Keratinocyte (primary cell): ENCODE data around the gene PTP4A2. TPM values are rescaled to one million over a fixed set of nuclear protein-coding genes. Genes with fewer than 3 reads are reported as not detected.

Source experiments
- DNase-seq: peaks from one replicate; pipeline ENCODE4 v3.0.0-alpha.2; 2011; ENCODE audit warnings: low read depth, missing footprints, low spot score
- FAIRE-seq: peaks from 2 replicates; lab custom pipeline; 2011; peaks lifted over from hg19 to GRCh38; lab: Jason Lieb, UNC
- H2AFZ ChIP-seq: 2 replicates; pipeline ENCODE4 v1.6.0; 2012; ENCODE audit warnings: low read length, control low read depth, inconsistent platforms; ENCODE audit not compliant: control insufficient read depth
- H3K27ac ChIP-seq: 2 replicates; pipeline ENCODE4 v1.5.1; 2011; ENCODE audit warnings: low read length; ENCODE audit not compliant: control insufficient read depth, insufficient read depth
- H3K27me3 ChIP-seq: 3 replicates; pipeline ENCODE4 v1.6.0; 2011; ENCODE audit warnings: low read length; ENCODE audit not compliant: control insufficient read depth, insufficient read depth; ENCODE audit errors: extremely low read depth
- H3K36me3 ChIP-seq, 2 experiments: 2 replicates in 1 of 2; 3 replicates in 1 of 2; pipeline ENCODE4 v1.5.1; 2011; ENCODE audit warnings: low read length in 2 of 2, mild to moderate bottlenecking in 1 of 2; ENCODE audit not compliant: control insufficient read depth in 2 of 2, insufficient read depth in 2 of 2; ENCODE audit errors: extremely low read depth in 1 of 2
- H3K4me1 ChIP-seq: 3 replicates; pipeline ENCODE4 v1.5.1; 2011; ENCODE audit warnings: low read length; ENCODE audit not compliant: control insufficient read depth, insufficient read depth; ENCODE audit errors: extremely low read depth
- H3K4me2 ChIP-seq: 3 replicates; pipeline ENCODE4 v1.6.0; 2011; ENCODE audit warnings: low read depth, low read length; ENCODE audit not compliant: control insufficient read depth, insufficient read depth; ENCODE audit errors: extremely low read depth
- H3K4me3 ChIP-seq, 3 experiments: fragments of 200-600 bp in 1 of 3; sonication (generic) in 1 of 3; 2 replicates in 2 of 3; 3 replicates in 1 of 3; pipeline ENCODE4 v1.5.1; 2011 to 2016; ENCODE audit warnings: low read length in 3 of 3, mild to moderate bottlenecking in 3 of 3, control low read depth in 2 of 3, inconsistent platforms in 1 of 3, low read depth in 1 of 3, mixed read lengths in 1 of 3, mixed run types in 1 of 3, moderate library complexity in 1 of 3; ENCODE audit not compliant: control insufficient read depth in 2 of 3, insufficient read depth in 2 of 3; ENCODE audit errors: extremely low read depth in 1 of 3
- H3K79me2 ChIP-seq: 2 replicates; pipeline ENCODE4 v1.6.0; 2012; ENCODE audit warnings: low read length; ENCODE audit not compliant: control insufficient read depth, insufficient read depth
- H3K9ac ChIP-seq: 3 replicates; pipeline ENCODE4 v1.6.0; 2011; ENCODE audit warnings: low read length; ENCODE audit not compliant: control insufficient read depth, insufficient read depth; ENCODE audit errors: extremely low read depth
- H3K9me1 ChIP-seq: 3 replicates; pipeline ENCODE4 v1.6.0; 2011; ENCODE audit warnings: low read length; ENCODE audit not compliant: control insufficient read depth, insufficient read depth; ENCODE audit errors: extremely low read depth
- H3K9me3 ChIP-seq: 2 replicates; pipeline ENCODE4 v1.5.1; 2012; ENCODE audit warnings: low read depth, low read length; ENCODE audit not compliant: control insufficient read depth
- H4K20me1 ChIP-seq: 3 replicates; pipeline ENCODE4 v1.6.0; 2011; ENCODE audit warnings: low read length; ENCODE audit not compliant: control insufficient read depth, insufficient read depth; ENCODE audit errors: extremely low read depth
- EZH2 ChIP-seq: IDR thresholded peaks from one replicate; pipeline ENCODE4 v1.6.1; 2012; ENCODE audit warnings: inconsistent platforms, mild to moderate bottlenecking, low read length, moderate library complexity
- dilution Hi-C: fragments of 300-500 bp; cut with MboI; formaldehyde crosslinking; loops from one replicate; pipeline ENCODE4 v1.7.0; 2020; ENCODE audit warnings: low sequenced_read_pairs; ENCODE audit not compliant: extremely low pct_ligation_motif_present
- polyA plus RNA-seq, 5 experiments: library from polyadenylated mRNA; depleted of rRNA in 3 of 5; stranded (reverse) in 3 of 5; stranded (forward) in 1 of 5; unstranded in 1 of 5; fragments of >200 nt; gene quantifications; 1 replicate in 1 of 5; 2 replicates in 3 of 5; 3 replicates in 1 of 5; pipeline versions ENCODE4 v1.2.1 to v1.2.3, GENCODE V29; 2011 to 2012; ENCODE audit warnings: missing spikeins in 2 of 5, low read depth in 1 of 5, low replicate concordance in 1 of 5
- TF ChIP-seq, protein P1 (sequence below), 3 experiments: IDR thresholded peaks in 1 of 3; conservative IDR thresholded peaks in 1 of 3; optimal IDR thresholded peaks in 1 of 3; 2 replicates in 2 of 3; 3 replicates in 1 of 3; pipeline versions ENCODE3 to v1.5.1; 2011; ENCODE audit warnings: low read length in 3 of 3, mild to moderate bottlenecking in 3 of 3, moderate library complexity in 2 of 3, control low read depth in 1 of 3, inconsistent platforms in 1 of 3; ENCODE audit not compliant: insufficient read depth in 2 of 3; ENCODE audit errors: extremely low read depth in 1 of 3

Gene PTP4A2
- polyA plus RNA-seq, 1 donor (not counting 4 experiments of a cell fraction or from before 2014, with no cell fraction given) = 368 TPM

DNA sequence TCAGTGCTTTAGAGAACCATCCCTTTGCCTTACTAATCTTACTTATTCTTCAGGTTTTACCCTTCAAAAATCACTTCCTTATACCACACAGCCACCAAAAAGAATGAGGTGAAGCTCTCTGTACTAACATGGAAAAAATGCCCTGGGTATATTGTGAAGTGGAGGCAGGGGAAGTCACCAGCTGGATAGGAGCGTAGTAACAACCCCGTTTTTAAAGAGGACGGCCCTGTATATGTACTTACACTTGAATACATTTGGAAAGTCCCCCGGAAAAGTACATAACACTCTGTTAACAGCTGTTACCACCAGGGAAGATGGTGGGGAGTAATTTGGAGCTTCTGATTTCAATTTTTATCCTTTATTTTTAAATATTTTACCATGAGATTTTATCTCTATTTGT lies 47.3 kb upstream of the PTP4A2 start:
- FAIRE-seq (no peak), DNase-seq (no peak)
- no peaks in the 10 kb centered on the region for H4K20me1 ChIP-seq
- TF ChIP-seq EZH2 = no peak
- TF ChIP-seq, protein P1, sequence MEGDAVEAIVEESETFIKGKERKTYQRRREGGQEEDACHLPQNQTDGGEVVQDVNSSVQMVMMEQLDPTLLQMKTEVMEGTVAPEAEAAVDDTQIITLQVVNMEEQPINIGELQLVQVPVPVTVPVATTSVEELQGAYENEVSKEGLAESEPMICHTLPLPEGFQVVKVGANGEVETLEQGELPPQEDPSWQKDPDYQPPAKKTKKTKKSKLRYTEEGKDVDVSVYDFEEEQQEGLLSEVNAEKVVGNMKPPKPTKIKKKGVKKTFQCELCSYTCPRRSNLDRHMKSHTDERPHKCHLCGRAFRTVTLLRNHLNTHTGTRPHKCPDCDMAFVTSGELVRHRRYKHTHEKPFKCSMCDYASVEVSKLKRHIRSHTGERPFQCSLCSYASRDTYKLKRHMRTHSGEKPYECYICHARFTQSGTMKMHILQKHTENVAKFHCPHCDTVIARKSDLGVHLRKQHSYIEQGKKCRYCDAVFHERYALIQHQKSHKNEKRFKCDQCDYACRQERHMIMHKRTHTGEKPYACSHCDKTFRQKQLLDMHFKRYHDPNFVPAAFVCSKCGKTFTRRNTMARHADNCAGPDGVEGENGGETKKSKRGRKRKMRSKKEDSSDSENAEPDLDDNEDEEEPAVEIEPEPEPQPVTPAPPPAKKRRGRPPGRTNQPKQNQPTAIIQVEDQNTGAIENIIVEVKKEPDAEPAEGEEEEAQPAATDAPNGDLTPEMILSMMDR (optimal IDR thresholded peaks at IDR 0.05 in 1 of 3, IDR thresholded peaks at IDR 0.05 in 1 of 3, conservative IDR thresholded peaks at IDR 0.05 in 1 of 3; ENCODE audit: extremely low read depth in 1 of 3, insufficient read depth in 2 of 3, low read length in 3 of 3) = no peak
- H3K36me3 ChIP-seq = no peaks in the 10 kb centered on the region
- H3K4me1 ChIP-seq = peaks cover 29% of the 10 kb centered on the region
- peak overlapping the region; percentile 54 for H3K9ac ChIP-seq
- no peaks in the 10 kb centered on the region for H3K9me1 ChIP-seq
- H3K9me3 ChIP-seq = no peaks in the 10 kb centered on the region
- H3K27ac ChIP-seq = peak overlapping the region; percentile 78
- H3K79me2 ChIP-seq = no peaks in the 10 kb centered on the region
- peak overlapping the region in 2 of 3 experiments; percentile 31 to 35 for H3K4me3 ChIP-seq
- no peaks in the 10 kb centered on the region for H3K27me3 ChIP-seq
- dilution Hi-C loops = no loop called here
- peak overlapping the region; percentile 73 for H3K4me2 ChIP-seq
- peak overlapping the region; percentile 92 for H2AFZ ChIP-seq

DNA sequence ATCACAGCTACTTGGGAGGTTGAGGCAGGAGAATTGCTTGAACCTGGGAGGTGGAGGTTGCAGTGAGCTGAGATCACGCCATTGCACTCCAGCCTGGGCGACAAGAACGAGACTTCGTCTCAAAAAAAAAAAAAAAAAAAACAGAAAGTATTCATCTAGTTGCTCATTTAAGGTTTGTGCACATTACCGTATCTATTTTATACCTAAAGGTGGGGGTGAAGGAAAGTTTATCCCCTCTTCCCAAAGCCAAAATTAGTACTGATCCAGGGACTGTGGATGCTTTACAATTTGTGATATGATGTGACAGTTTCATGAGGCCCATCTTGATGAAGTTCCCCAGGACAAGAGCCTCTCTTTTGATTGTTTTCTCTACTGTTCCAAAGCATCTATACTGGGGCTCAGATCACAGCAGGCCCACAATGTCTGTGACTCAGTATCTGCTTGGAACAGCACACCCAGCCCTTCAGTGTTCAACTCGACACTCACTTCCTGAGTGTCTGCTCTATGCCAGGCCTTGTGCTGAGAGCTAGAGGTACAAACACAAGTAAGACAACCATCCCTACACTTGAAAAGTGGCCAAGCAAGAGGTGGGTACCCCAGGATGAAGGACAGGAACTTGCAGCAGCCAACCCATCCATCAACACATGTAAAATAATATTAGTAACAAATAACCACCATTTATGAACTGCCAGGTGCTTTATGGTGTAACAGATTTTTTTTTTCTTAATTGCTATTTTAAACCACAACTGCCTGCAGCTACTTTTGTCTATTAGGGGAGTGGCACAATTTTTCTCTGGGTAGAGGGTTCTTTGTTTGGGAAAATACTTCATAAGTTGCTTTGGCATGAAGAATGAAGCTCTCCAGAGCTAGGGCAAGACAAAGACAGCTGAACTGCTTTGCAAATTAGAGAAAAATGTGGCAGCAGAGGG lies 46.5 kb upstream of the PTP4A2 start:
- no peaks in the 10 kb centered on the region for H3K9me3 ChIP-seq
- H3K79me2 ChIP-seq = no peaks in the 10 kb centered on the region
- H3K9ac ChIP-seq = peak overlapping the region; percentile 54
- no peaks in the 10 kb centered on the region for H3K9me1 ChIP-seq
- dilution Hi-C loops = no loop called here
- TF ChIP-seq EZH2 = no peak
- TF ChIP-seq, protein P1 (optimal IDR thresholded peaks at IDR 0.05 in 1 of 3, IDR thresholded peaks at IDR 0.05 in 1 of 3, conservative IDR thresholded peaks at IDR 0.05 in 1 of 3; ENCODE audit: extremely low read depth in 1 of 3, insufficient read depth in 2 of 3, low read length in 3 of 3) = no peak
- no peaks in the 10 kb centered on the region for H4K20me1 ChIP-seq
- H2AFZ ChIP-seq = peak overlapping the region; percentile 92
- FAIRE-seq (peak; percentile 90), DNase-seq (peak; percentile 35)
- H3K4me3 ChIP-seq = peak overlapping the region in 2 of 3 experiments; percentile 31 to 35
- H3K4me1 ChIP-seq = peaks cover 29% of the 10 kb centered on the region
- no peaks in the 10 kb centered on the region for H3K27me3 ChIP-seq
- H3K27ac ChIP-seq = peak overlapping the region; percentile 78
- H3K36me3 ChIP-seq = no peaks in the 10 kb centered on the region
- H3K4me2 ChIP-seq = peak overlapping the region; percentile 73
